ENCODE measurements around the gene DKK3.

The DKK3 gene

GRCh38 chr11:12053606-12054361, 45.4 kb upstream of the DKK3 start:
- H3K36me3 ChIP-seq (ENCODE audit: low read length) = no peaks in the 10 kb centered on the region
- H4K20me1 ChIP-seq (ENCODE audit: low read depth, low read length) = no peaks in the 10 kb centered on the region
- no peak for TF ChIP-seq CTCF (IDR thresholded peaks at IDR 0.05; ENCODE audit: insufficient read depth, low read length, poor library complexity, severe bottlenecking)
- no peak for TF ChIP-seq EZH2phosphoT487 (conservative IDR thresholded peaks at IDR 0.05; ENCODE audit: low read length)
- no peak overlapping the region for H3K9ac ChIP-seq (ENCODE audit: low read length)
- no peak overlapping the region for H3K4me2 ChIP-seq (ENCODE audit: low read depth, low read length, poor library complexity, severe bottlenecking)
- H3F3A ChIP-seq (ENCODE audit: insufficient read depth) = no peaks in the 10 kb centered on the region
- H3K27me3 ChIP-seq (ENCODE audit: low read length) = no peaks in the 10 kb centered on the region
- H3K27ac ChIP-seq (ENCODE audit: low read depth, low read length) = no peak overlapping the region
- H3K9me2 ChIP-seq (replicated peaks; ENCODE audit: insufficient read depth, low read length) = no peaks in the 10 kb centered on the region
- no peak overlapping the region for H3K4me3 ChIP-seq (ENCODE audit: insufficient read depth, low read length, poor library complexity, severe bottlenecking)
- no peaks in the 10 kb centered on the region for H3K9me3 ChIP-seq (ENCODE audit: insufficient read depth, low read length)
- no peaks in the 10 kb centered on the region for H3K79me2 ChIP-seq (ENCODE audit: insufficient read depth, low read length)
- no peak overlapping the region for H2AFZ ChIP-seq (ENCODE audit: low read depth, low read length, severe bottlenecking)

DNA sequence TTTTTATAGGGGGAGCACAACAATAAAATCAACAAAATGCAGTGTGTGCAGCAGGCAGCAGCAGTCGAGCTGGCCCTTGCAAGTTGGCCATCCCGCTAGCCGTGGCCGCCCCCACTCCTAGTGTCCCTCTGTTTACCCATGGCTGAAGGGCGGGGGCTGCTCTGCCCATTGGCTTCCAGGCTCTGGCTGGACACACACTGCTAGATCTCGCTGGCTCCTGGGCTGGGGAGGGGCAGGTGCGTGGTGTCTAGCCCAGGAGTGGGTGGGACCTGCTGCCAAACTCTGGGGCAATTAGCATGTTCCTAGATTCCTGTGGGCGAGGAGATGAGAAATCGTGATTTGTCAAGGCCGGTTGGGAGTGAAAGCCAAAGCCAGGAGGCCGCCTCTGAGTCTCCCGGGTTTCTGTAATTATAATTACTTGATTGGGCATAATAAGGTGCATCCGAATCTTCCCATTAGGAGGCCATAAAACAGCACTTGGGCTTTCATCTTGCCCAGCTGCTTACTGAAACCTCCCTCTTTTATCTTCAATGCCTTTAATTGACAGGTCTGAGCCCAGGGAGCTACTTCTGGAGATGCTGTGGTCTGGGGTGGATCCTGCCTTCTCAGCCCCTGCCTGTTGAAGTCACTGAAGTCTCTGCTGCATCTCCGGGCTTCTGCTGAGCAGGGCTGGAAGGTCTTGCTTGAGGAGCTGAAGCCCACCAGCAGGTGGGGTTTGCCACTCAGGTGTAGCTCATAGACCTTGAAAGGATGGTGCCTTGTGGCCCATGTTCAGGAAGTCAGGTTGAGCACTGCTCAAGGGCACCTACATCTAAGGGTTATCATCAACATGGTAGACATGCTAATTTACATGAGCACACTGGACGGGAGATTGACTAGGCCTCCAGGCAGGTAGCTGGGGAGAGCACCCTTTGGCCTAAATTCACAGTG, 44.5 kb upstream of the DKK3 start:
- Histone ChIP-seq H3K9me2 (replicated peaks; ENCODE audit: insufficient read depth, low read length) (no peaks in the 10 kb centered on the region), H3K79me2 (ENCODE audit: insufficient read depth, low read length) (no peaks in the 10 kb centered on the region), H3K9me3 (ENCODE audit: insufficient read depth, low read length) (no peaks in the 10 kb centered on the region), H3K36me3 (ENCODE audit: low read length) (no peaks in the 10 kb centered on the region), H2AFZ (ENCODE audit: low read depth, low read length, severe bottlenecking) (no peak overlapping the region), H3K9ac (ENCODE audit: low read length) (no peak overlapping the region), H3K27ac (ENCODE audit: low read depth, low read length) (no peak overlapping the region), H3K4me3 (ENCODE audit: insufficient read depth, low read length, poor library complexity, severe bottlenecking) (no peak overlapping the region), H3K27me3 (ENCODE audit: low read length) (no peaks in the 10 kb centered on the region), H3F3A (ENCODE audit: insufficient read depth) (no peaks in the 10 kb centered on the region), H4K20me1 (ENCODE audit: low read depth, low read length) (no peaks in the 10 kb centered on the region), H3K4me2 (ENCODE audit: low read depth, low read length, poor library complexity, severe bottlenecking) (no peak overlapping the region)
- TF ChIP-seq EZH2phosphoT487 (conservative IDR thresholded peaks at IDR 0.05; ENCODE audit: low read length) = no peak
- TF ChIP-seq CTCF (IDR thresholded peaks at IDR 0.05; ENCODE audit: insufficient read depth, low read length, poor library complexity, severe bottlenecking) = no peak

- Histone ChIP-seq H3K4me2 (ENCODE audit: low read depth, low read length, poor library complexity, severe bottlenecking) (no peak overlapping the region), H3K36me3 (ENCODE audit: low read length) (no peaks in the 10 kb centered on the region), H2AFZ (ENCODE audit: low read depth, low read length, severe bottlenecking) (no peak overlapping the region), H3K9me3 (ENCODE audit: insufficient read depth, low read length) (no peaks in the 10 kb centered on the region), H3F3A (ENCODE audit: insufficient read depth) (no peaks in the 10 kb centered on the region), H3K79me2 (ENCODE audit: insufficient read depth, low read length) (no peaks in the 10 kb centered on the region), H3K27ac (ENCODE audit: low read depth, low read length) (no peak overlapping the region), H3K9ac (ENCODE audit: low read length) (no peak overlapping the region), H4K20me1 (ENCODE audit: low read depth, low read length) (no peaks in the 10 kb centered on the region), H3K9me2 (replicated peaks; ENCODE audit: insufficient read depth, low read length) (no peaks in the 10 kb centered on the region), H3K4me3 (ENCODE audit: insufficient read depth, low read length, poor library complexity, severe bottlenecking) (no peak overlapping the region), H3K27me3 (ENCODE audit: low read length) (no peaks in the 10 kb centered on the region)
- TF ChIP-seq EZH2phosphoT487 (conservative IDR thresholded peaks at IDR 0.05; ENCODE audit: low read length) (no peak), CTCF (IDR thresholded peaks at IDR 0.05; ENCODE audit: insufficient read depth, low read length, poor library complexity, severe bottlenecking) (no peak)
Observed at GRCh38 chr11:12051287-12051662, 42.8 kb upstream of the DKK3 start.
